SK-N-SH (cell line): ENCODE measurements around the gene SPOP.

ENCODE experiments used
- CTCF ChIP-seq: fragments of 200-600 bp; sonication (generic); IDR thresholded peaks from 2 replicates; pipeline ENCODE4 v1.6.1; 2017; ENCODE audit warnings: antibody characterized with exemption, mild to moderate bottlenecking, moderate library complexity
- ELF1 ChIP-seq: IDR thresholded peaks from 2 replicates; pipeline ENCODE4 v1.4.0; 2012
- IRF3 ChIP-seq: fragments of 150-350 bp; IDR thresholded peaks from 2 replicates; pipeline ENCODE4 v1.6.1; 2016; ENCODE audit warnings: mild to moderate bottlenecking, low read depth, low read length
- MAX ChIP-seq: IDR thresholded peaks from 2 replicates; pipeline ENCODE4 v1.4.0; 2012; ENCODE audit warnings: low read depth
- NRF1 ChIP-seq: IDR thresholded peaks from 2 replicates; pipeline ENCODE4 v1.6.1; 2012; ENCODE audit warnings: low read depth, mild to moderate bottlenecking, low read length
- POLR2AphosphoS5 ChIP-seq: IDR thresholded peaks from 2 replicates; pipeline ENCODE4 v1.6.1; 2012; ENCODE audit warnings: low read depth, low read length
- RCOR1 ChIP-seq: fragments of 150-350 bp; IDR thresholded peaks from 2 replicates; pipeline ENCODE4 v1.6.1; 2017; ENCODE audit warnings: antibody characterized with exemption, low read length
- SIN3A ChIP-seq: IDR thresholded peaks from 2 replicates; pipeline ENCODE4 v1.6.1; 2012; ENCODE audit warnings: low read depth, mild to moderate bottlenecking, low read length, moderate library complexity, borderline replicate concordance
- SMC3 ChIP-seq: IDR thresholded peaks from 2 replicates; pipeline ENCODE4 v1.6.1; 2012; ENCODE audit warnings: low read depth, low read length, improper control_type of control experiment
- TAF1 ChIP-seq: IDR thresholded peaks from 2 replicates; pipeline ENCODE4 v1.6.1; 2012; ENCODE audit warnings: low read depth, mild to moderate bottlenecking, low read length, moderate library complexity, borderline replicate concordance

- no peak for TF ChIP-seq NRF1
- TF ChIP-seq MAX, result no peak
- no peak for TF ChIP-seq TAF1
- TF ChIP-seq ELF1, result no peak
- TF ChIP-seq CTCF, result no peak
- TF ChIP-seq SIN3A, result no peak
- no peak for TF ChIP-seq IRF3
- no peak for TF ChIP-seq POLR2AphosphoS5
- TF ChIP-seq RCOR1, result no peak
- TF ChIP-seq SMC3, result no peak
Measured at GRCh38 chr17:49579522-49579921, 98.4 kb downstream of the SPOP start.
